Cerebellar cortex (tissue), 1 donor: Measurements from ENCODE around the gene HTATSF1.

Source experiments
- DNase-seq: peaks from one replicate; pipeline ENCODE4 v3.0.0-alpha.2; 2015; ENCODE audit warnings: low spot score

Gene HTATSF1, protein sequence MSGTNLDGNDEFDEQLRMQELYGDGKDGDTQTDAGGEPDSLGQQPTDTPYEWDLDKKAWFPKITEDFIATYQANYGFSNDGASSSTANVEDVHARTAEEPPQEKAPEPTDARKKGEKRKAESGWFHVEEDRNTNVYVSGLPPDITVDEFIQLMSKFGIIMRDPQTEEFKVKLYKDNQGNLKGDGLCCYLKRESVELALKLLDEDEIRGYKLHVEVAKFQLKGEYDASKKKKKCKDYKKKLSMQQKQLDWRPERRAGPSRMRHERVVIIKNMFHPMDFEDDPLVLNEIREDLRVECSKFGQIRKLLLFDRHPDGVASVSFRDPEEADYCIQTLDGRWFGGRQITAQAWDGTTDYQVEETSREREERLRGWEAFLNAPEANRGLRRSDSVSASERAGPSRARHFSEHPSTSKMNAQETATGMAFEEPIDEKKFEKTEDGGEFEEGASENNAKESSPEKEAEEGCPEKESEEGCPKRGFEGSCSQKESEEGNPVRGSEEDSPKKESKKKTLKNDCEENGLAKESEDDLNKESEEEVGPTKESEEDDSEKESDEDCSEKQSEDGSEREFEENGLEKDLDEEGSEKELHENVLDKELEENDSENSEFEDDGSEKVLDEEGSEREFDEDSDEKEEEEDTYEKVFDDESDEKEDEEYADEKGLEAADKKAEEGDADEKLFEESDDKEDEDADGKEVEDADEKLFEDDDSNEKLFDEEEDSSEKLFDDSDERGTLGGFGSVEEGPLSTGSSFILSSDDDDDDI

DNA sequence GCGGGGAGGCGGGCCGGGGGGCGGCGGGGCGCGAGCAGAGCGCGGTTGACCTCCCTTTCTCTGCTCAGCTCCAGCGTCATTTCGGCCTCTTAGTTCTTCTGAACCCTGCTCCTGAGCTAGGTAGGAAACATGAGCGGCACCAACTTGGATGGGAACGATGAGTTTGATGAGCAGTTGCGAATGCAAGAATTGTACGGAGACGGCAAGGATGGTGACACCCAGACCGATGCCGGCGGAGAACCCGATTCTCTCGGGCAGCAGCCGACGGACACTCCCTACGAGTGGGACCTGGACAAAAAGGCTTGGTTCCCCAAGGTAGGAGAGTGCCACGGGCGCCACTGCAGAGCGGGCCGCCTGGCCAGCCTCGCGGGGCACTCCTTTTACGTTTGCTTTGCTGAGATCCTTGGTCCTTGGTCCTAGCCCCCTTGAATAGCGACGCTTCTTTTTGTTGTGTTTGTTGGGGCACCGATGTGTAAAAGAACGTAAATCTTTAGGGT, at the start of gene HTATSF1:
Gene HTATSF1 (plus strand): TSS at position 37 of the 497 bp plus-strand sequence. CDS start 93 bp downstream, at position 130.
- DNase-seq, result no peak

DNA sequence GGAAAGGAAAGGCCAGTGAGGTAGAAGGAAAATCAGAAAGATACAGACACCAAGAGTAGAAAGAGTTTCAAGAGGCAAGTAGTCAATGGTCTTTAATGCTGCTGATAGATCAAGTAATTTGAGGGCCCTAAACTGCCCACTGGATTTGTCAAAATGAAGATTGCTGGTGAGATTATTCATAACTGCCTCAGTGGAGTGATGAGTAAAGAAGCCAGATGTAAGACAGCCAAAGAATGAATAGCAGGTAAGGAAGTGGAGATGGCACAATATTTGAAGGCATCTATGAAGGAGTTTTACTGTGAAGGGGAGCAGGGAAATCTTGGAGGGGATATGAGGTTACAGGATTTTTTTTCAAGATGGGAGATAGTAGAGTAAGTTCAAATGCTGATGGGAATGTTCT, 49.4 kb upstream of the HTATSF1 start:
- DNase-seq, result no peak

DNA sequence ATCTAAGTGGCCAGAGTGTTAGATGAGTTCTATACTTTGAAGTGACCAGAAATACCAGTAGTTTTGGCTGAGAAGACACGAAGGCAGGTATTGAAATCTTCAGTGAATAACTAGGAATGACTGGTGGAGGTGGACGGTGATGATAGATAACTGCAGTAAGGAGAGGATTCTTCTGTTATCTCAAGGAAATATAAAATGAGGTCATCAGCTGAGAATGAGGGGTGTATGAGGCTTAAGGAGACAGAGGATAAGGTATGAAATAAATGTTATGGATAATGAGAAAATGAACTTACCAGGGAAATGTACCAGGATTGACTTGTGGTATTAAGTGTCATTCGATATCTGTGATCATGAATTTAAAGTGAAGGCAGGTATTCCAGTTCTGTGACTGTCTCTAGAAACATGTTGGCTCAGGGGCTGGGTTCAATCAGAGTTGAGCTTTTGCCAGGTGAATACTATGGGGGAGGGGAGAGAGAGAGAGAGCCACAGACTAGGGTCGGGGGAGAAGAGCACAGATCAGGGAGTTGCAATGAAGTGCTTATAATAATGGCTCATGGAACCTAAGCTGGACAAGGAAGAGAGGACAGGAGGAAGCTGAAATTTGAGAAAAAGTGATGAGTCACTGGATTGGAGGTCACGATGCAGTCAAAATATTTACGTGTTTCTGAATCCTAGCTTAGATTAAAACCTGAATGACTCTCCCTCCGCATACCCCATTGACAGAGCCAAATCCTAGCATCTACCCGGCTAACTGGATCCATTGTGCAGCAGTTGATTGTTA, 47.2 kb upstream of the HTATSF1 start:
- no peak for DNase-seq

DNA sequence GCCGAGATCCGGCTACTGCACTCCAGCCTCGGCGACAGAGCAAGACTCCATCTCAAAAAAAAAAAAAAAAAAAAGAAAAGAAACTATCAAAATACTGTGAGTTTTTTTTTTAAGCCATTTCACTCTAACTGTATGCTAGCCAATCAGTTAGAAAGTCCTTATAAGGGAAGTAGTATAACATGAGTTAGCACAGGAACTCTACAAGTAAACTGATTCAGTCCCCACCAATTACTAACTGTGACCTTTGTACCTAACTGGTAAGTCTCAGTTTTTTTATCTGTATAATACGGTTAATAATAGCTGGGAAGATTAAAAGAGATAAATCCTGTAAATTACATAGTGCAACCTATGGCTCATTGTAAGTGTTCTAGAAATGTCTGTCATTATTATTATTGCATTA, 44.8 kb upstream of the HTATSF1 start:
- no peak for DNase-seq

DNA sequence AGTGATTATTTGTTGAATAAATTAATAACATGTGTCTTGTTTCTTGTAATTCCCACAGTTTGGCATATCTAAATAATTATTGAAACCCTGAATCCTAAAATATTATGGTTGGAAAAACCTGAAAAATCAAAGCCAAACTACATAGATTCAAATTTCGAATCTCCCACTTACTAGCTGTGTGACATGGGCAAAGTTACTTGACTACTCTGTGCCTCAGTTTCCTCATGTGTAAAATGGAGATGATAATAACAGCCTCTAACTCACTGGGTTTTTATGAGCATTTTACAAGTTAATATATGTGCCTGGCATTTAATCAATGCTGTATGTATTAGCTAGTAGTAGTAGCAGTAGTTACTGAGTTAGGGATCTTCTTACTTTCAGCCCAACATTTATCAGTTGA, 44.3 kb upstream of the HTATSF1 start:
- DNase-seq, result no peak

DNA sequence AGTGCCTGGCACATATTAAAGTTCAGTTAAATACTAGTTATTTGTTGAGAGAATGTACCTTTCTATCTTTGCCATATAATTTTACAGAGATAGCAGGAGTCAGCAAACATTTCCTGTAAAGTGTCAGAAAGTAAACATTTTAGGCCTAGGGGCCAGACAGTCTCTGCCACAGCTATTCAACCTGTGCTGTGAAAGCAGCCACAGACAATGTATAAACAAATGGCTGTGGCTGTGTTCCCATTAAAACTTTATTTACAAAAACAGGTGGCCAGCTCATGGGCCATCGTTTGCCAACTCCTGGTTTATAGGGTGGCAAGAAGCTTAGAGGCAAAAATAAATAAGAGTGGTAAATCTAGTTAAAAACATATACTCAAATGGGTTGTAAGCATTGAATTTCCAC, 43.6 kb upstream of the HTATSF1 start:
- DNase-seq, result no peak

DNA sequence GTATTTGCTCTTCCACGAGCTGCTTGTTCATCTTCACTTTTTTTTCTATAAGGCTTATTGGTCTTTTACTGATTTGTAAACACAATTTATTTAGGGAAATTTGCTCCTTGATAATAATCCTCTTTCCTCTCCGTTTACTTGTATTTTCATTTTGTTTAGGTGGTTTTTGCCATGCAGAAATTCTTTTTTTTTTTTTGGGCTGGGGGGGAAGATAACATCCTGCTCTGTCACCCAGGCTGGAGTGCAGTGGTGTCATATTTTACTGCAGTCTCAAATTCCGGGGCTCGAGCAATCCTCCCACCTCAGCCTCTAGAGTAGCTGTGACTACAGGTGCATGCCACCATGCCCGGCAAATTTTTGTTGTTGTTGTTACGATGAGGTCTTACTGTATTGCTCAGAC, 41.3 kb upstream of the HTATSF1 start:
- no peak for DNase-seq

DNA sequence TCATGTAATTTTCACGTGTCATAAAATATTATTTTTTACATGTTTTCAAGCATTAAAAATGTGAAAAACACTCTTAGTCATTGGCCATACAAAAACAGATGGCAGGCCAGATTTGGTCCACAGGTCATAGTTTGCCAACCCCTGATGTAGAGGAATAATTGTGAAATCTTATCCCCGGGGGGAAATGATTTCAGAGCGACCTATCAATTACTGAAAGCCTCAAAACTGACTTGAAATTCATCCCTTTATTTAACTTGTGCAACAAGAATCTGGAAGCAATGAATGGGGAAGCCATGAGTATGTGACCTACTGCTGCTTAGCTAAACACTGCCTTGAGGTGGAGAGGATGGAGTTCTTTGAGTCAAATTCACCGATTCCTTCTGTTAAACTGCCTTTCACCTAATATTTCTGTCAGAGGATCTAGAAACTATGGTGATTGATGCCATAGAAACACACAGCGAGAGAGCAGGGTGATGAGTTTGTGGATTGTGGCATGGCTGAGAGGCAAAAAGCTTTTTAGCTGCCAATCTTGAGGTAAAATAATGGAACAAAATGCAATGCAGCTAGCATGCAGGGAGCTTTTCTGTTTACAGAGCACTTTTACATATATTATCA, 40.0 kb upstream of the HTATSF1 start:
- DNase-seq, result no peak

DNA sequence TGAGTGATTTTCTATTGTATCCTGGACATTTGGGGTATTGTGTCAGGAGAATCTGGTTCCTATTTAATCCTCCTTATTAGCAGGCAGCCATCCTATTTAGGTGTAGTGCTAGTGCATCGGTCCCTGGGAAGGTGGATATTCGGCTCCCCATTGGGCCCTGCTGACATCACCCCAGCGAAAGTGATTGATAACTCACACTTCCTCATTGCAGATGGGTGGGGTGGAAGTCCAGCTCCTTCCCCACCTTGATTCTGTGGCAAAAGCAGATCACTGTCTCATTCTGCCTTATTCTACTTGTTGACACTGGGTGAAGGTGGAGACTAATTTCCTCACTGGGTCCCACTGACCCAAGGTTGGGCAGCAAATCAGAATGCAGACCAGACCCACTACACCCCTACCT, 32.8 kb upstream of the HTATSF1 start:
- DNase-seq, result no peak

DNA sequence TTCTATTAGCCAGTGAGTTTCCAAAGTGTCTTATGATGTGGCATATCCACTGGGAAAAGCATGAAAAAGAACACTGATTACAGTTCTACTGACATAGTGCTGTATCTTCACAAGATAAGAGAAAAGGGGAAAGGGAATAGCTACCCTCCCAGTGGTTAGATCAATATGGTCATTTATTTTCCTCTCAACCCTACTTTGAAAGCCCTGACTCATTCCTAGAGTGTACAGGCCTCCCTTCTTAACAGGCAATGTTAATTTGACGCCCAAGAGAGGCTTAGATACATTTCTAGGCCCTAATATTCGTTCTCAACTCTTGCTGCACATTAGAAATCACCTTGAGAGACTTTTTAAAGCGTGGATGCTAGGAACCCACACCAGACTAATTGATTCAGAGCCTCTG, 30.1 kb upstream of the HTATSF1 start:
- no peak for DNase-seq

DNA sequence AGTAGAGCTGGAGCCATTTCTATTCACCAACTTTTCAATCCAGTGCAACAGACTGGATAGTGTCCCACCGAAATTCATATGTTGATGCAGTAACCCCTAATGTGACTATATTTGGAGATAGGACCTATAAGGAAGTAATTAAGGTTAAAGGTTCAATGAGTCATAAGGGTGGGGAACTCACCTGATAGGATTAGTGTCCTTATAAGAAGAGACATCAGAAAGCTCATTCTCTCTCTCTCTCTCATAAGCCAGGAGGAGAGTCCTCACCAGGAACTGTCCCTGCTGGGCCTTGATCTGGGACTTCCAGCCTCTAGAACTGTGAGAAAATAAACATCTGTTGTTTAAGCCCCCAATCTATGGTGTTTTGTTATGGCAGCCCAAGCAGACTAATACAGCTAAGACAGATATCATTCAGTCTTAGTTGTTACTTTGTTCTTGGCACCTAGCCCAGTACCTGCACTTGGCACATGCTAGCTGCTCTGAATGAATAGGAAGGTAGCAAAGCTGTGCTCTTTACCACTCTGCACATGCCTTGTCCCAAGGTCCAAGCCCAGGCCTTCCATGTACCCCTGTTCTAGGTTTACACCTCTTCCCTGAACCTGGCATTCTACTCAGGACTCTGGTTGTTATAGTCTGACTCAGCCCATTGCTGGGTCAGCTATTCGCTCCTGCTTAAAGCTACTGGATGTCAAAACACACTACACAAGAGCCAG, 28.8 kb upstream of the HTATSF1 start:
- DNase-seq, result no peak

DNA sequence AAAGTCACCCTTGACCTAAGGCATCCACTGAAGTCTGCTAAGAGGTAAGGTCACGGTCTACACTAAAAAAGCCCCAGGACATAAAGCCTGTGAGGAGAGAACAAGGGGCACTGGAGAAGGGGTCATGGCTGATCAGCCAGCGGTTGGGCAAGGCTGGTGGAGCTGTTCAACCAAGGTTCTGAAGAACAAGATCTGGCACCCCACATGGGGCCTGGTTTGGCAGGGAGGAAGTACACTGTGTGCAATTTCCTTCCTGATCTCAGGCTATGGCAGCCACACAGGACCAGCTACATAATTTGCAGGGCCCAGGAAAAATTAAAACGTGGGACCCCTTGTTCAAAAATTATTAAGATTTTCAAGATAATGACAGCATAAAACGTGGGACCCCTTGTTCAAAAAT, 23.7 kb upstream of the HTATSF1 start:
- no peak for DNase-seq

DNA sequence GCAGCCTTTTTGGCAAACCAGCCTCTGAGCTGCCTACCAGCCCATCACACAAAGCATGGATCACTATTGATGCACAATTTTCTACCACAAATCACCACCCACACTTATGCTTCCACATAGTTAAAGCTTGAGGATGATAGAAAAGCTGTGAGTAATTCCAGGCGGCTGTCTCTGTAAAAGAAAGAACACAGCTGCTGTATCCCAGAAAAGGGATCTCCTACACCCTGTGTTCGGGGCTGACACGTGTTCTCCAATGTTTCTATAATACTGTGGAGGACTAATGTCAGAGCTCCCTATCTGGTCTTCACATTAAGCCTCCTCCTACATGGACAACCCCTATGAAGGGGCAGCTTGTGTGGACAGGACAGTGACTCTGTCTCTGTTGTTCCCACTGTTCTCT, 22.2 kb upstream of the HTATSF1 start:
- no peak for DNase-seq

DNA sequence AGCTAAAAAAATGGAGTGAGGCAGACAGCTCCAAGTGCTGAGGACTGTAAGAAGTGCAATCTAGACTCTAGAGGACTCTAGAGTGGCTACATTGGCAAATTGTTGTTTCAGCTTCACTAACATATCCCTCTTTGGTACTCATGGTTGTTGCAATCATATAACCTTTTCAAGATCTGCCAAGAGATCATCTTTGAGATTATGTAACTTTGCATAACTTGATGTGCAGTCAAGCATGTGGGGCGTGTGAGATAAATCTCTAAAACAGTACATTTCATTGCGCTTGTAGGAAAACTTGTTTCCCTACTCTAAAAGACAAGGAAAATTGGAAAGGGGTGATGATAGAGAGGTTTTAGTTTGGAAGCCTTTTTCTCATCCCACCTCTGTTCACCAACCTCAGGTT, 20.9 kb upstream of the HTATSF1 start:
- no peak for DNase-seq

DNA sequence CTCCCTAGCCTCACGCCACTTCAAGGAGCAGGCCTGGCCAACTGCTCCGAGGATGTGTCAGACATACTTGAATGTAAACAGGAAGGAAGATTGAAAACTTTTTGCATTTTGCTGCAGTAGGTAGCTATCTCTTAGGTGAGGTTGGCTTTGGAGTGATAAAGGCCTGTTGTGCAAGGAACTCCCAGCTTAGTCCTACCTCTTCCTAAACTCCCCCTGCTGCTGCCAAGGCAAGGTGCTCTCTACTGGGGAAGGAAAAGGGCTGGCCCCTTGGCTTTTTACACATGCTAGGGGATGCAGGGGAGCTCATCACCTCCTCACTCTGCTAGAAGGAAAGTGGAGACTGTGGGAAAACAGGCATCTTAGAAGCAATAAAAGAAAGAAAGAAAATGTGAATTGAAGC, 20.4 kb upstream of the HTATSF1 start:
- no peak for DNase-seq

DNA sequence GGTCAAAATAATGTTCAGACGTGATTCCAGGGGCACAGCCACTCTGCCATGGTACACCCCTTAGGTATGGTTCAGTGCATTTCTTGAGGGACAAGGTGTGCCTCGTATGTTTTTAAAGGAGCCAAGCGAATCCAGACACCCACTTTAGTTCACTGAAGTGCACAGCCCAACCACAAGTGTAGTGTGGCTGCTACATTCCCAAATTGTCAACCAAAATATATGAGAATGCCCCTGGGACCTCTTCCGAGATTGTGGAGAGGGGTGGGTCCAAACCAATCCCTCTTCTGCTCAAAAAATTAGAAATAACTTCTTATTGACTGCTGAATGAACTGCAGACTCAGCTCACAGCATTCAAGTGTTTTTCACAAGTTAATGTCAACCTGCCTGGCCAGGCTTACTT, 17.0 kb upstream of the HTATSF1 start:
- DNase-seq, result no peak

DNA sequence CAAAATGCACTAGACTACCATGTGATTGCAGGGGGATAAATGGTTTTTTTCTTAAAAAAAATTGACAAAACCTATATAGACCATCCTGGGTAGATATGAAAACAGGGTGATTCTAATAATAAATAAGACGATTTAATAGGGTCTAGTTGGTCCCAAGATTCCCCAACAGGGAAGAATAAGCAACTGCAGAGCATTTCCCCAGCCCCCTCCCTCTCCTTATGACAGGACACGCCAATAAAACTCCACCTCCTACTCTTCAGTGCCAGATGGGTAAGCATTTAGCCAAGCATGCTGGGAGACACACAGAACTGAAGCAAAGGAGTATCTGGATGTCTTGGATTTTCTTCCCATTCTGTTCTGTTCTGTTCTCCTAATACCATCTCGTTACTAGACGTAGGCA, 9.7 kb upstream of the HTATSF1 start, which contains the start of gene BRS3:
Gene BRS3 (plus strand): TSS at position 301 of the 400 bp plus-strand sequence. CDS start 168 bp downstream, outside the sequence.
- DNase-seq, result no peak

DNA sequence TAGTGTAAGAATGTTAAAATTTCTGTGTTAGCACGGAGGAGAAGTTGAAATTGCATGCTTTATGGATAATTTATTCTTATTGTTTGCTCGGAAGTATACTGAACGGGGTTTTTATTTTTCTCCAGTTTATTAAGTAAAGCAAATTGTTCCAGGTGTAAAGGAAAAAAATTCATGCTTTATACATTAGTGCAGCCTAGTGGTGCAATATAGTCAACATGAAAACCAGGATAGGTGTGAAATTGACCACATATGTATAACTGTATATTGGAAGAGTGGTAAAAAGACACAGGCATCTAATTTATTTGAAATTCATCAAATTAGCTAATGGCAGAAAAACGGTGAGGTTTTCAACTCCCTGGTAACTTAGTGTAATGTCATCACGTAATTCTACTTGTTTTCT, 8.7 kb upstream of the HTATSF1 start:
- DNase-seq, result no peak

DNA sequence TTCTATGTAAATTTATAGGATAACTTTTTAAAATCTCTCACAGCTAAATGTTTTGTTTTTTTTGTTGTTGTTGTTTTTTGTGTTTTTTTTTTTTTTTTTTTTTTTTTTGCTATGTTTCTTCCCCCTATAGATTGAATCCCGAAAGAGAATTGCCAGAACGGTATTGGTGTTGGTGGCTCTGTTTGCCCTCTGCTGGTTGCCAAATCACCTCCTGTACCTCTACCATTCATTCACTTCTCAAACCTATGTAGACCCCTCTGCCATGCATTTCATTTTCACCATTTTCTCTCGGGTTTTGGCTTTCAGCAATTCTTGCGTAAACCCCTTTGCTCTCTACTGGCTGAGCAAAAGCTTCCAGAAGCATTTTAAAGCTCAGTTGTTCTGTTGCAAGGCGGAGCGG, 5.6 kb upstream of the HTATSF1 start:
- DNase-seq, result no peak

DNA sequence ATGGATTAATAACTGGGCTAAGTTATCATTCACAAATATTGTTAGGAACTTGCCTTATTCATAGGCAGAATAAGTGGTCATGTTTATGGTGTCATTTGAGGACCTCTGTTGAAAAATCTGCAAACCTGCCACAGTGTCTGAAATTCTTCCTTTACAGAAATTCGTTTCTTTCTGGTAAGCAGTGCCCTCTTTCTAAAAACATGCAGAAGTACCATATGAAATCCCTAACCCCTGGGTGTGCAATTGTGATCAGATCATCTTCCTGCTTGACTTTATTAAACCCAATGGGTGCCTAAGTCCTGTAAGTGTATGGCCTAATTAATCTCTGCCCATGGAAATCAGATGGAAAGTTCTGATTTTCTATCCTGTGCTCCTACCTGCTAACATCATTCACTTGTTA, 4.4 kb upstream of the HTATSF1 start:
- no peak for DNase-seq

DNA sequence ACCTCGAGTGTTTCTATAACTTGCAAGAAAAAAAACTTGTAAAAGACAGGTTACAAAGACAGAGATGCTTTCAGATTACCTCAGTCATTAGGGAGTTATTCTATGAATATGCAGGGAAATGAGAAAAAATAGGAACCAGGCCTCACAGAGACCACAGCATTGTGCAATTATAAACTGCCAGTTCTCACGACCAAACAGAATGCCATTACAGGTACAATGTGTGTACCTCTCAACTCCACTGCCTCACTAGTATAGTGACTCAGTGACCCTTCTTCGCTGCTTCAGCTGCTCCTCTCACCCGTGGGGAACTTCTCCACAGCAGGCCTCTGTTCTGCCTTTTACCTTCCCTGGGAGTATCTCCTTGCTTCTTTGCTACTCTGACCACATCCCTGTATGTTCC, 2.3 kb upstream of the HTATSF1 start:
- no peak for DNase-seq
